Activated T-cell treated with anti-CD3 and anti-CD28 coated beads, Interleukin-2, amount 50 U/mL, for 72 hours (primary cell): ENCODE results near the gene SKAP1. TPM values are rescaled to one million over a fixed set of nuclear protein-coding genes. Genes with fewer than 3 reads are reported as not detected.

Experiments
- ATAC-seq, 2 donors: fragments of 150-1000 bp; cut with Tn5 transposase; replicated peaks in 1 of 2; 2 replicates each; pipeline ENCODE4 v1.10.0; 2021; ENCODE audit warnings: moderate library complexity in 2 of 2, mild to moderate bottlenecking in 1 of 2
- DNase-seq, 2 donors: peaks; one replicate each; pipeline ENCODE4 v3.0.0; 2021 to 2022; ENCODE audit warnings: mixed read lengths in 1 of 2
- H3K27ac Mint-ChIP-seq: one replicate; pipeline ENCODE4 v1.8.0; 2022; ENCODE audit warnings: mild to moderate bottlenecking, moderate library complexity, mixed read lengths
- H3K27me3 Mint-ChIP-seq: one replicate; pipeline ENCODE4 v1.8.0; 2022; ENCODE audit warnings: low read depth, mixed read lengths
- H3K36me3 Mint-ChIP-seq, 2 donors: one replicate each; pipeline ENCODE4 v1.8.0; 2022; ENCODE audit warnings: mixed read lengths in 2 of 2, mild to moderate bottlenecking in 1 of 2; ENCODE audit not compliant: insufficient read depth in 2 of 2
- H3K4me1 Mint-ChIP-seq: one replicate; pipeline ENCODE4 v1.8.0; 2022; ENCODE audit warnings: low read depth, mixed read lengths
- H3K4me3 Mint-ChIP-seq, 2 donors: one replicate each; pipeline ENCODE4 v1.8.0; 2022; ENCODE audit warnings: mild to moderate bottlenecking in 2 of 2, mixed read lengths in 2 of 2, moderate library complexity in 2 of 2
- H3K9me3 Mint-ChIP-seq, 2 donors: one replicate each; pipeline ENCODE4 v1.8.0; 2022; ENCODE audit warnings: mixed read lengths in 2 of 2
- total RNA-seq, 2 donors: library from RNA; stranded (reverse); gene quantifications; one replicate each; pipeline ENCODE4 v1.2.3, GENCODE V29; 2022

Gene SKAP1
- total RNA-seq, 2 donors from 2014 or later = 96.6 to 108 TPM

DNA sequence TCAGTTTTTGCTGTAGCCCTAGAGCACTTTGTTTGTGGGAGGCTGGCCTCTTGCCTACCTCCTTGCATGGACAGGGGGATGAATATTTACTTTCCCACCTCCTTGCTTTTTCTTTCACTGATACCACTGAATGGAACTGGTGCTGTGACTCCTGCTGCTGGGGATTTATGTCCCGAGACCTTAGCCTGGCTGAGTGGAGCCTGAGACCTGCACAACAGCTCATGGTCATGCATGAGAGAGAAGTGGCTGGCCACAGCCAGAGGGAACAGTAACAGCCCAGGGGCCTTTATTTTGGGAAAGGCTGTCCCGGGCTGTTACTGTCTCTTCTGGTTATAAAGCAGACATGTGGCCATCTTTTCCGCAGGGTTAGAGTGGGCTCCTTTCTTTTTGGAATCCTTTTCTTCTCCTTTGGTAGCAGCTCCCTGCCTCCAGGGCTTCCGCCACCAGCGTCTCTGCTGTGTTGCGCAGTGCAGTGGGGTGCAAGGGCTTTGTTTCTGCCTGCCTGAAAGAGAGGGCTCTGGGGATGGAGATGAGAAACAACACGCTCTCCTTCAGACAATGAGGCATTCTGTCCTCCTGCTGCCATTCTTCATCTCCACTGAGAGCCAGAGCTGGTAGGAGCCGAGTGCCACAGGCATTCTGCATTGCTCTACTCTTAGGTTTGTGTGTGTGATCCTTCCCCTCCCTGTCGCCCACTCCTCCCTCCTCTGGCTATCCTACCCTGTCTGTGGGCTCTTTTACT lies 307.9 kb downstream of the SKAP1 start:
- H3K36me3 Mint-ChIP-seq = peaks cover 0 to 17% of the 10 kb centered on the region in 2 donors
- H3K4me1 Mint-ChIP-seq = peaks cover 6% of the 10 kb centered on the region
- ATAC-seq (no peak), DNase-seq (no peak)
- no peak overlapping the region for H3K4me3 Mint-ChIP-seq
- H3K27me3 Mint-ChIP-seq = no peaks in the 10 kb centered on the region
- no peaks in the 10 kb centered on the region for H3K9me3 Mint-ChIP-seq
- no peak overlapping the region for H3K27ac Mint-ChIP-seq

DNA sequence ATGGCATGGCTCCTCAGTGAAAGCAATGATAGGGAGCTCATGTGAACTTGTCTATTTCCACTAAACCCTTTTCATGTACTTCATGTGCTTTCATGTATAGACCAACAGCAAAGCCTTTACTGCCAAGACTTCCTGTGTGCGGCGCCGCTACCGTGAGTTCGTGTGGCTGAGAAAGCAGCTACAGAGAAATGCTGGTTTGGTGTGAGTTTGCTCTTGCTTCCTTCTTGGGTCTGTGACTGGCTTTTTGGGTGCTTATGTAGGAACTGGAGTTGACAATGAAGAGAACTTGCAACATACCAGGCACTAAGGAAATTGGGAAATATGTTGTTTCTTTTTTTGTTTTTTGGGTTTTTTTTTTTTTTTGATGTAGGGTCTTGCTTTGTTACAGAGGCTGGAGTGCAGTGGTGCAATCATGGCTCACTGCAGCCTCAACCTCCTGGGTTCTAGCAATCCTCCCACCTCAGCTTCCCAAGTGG lies 316.8 kb downstream of the SKAP1 start:
- ATAC-seq (peak; percentile 71 to 78), DNase-seq (peak; percentile 42 to 52)
- Mint-ChIP-seq H3K36me3 (peaks cover 2 to 20% of the 10 kb centered on the region in 2 donors), H3K27ac (peak overlapping the region; percentile 79), H3K9me3 (peaks cover 0 to 5% of the 10 kb centered on the region in 2 donors), H3K4me1 (peaks cover 55% of the 10 kb centered on the region), H3K4me3 (peak overlapping the region; percentile 59 to 62), H3K27me3 (no peaks in the 10 kb centered on the region)

DNA sequence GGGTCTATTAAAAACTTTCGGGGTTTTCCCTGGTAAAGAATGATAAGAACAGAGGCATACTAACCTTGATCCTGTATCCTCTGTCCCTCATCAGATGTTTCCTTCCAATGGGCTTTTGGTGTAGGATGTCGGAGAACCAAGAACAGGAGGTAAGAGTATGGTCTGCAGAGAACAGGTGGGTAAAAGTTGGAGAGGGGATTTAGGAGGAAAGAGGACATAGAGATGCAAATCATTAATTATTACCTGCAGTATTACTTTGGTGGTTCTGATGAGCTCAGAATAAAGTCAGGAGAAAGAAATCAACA lies 318.1 kb downstream of the SKAP1 start:
- Mint-ChIP-seq H3K27ac (peak overlapping the region; percentile 79), H3K27me3 (no peaks in the 10 kb centered on the region), H3K36me3 (peaks cover 4 to 23% of the 10 kb centered on the region in 2 donors), H3K4me1 (peaks cover 64% of the 10 kb centered on the region), H3K9me3 (peaks cover 0 to 5% of the 10 kb centered on the region in 2 donors), H3K4me3 (peak overlapping the region; percentile 66 to 99)
- DNase-seq (no peak), ATAC-seq (no peak)

DNA sequence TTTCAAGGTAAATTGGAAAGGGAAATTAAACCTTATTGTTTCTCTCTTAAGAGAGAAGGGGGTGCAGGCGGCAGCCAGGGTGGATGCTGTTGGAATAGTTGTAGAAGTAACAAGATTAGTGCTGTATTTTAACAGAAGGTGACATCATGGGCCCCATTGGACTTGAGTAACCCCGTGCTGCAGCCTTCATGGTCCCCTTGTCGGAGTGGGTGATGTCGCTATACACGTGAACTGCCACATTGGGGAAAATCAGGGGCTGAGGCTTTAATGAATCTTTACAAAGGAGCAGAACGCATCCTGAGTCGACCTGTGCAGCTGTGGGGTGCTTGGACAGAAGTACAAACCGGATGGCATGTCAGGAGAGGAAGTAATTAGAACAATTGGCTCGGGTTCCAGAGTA lies 319.3 kb downstream of the SKAP1 start:
- peak overlapping the region; percentile 79 for H3K27ac Mint-ChIP-seq
- H3K4me1 Mint-ChIP-seq = peaks cover 71% of the 10 kb centered on the region
- no peak for ATAC-seq
- peaks cover 4 to 22% of the 10 kb centered on the region in 2 donors for H3K36me3 Mint-ChIP-seq
- H3K4me3 Mint-ChIP-seq = peak overlapping the region; percentile 66 to 99
- no peak for DNase-seq
- peaks cover 0 to 5% of the 10 kb centered on the region in 2 donors for H3K9me3 Mint-ChIP-seq
- no peaks in the 10 kb centered on the region for H3K27me3 Mint-ChIP-seq

DNA sequence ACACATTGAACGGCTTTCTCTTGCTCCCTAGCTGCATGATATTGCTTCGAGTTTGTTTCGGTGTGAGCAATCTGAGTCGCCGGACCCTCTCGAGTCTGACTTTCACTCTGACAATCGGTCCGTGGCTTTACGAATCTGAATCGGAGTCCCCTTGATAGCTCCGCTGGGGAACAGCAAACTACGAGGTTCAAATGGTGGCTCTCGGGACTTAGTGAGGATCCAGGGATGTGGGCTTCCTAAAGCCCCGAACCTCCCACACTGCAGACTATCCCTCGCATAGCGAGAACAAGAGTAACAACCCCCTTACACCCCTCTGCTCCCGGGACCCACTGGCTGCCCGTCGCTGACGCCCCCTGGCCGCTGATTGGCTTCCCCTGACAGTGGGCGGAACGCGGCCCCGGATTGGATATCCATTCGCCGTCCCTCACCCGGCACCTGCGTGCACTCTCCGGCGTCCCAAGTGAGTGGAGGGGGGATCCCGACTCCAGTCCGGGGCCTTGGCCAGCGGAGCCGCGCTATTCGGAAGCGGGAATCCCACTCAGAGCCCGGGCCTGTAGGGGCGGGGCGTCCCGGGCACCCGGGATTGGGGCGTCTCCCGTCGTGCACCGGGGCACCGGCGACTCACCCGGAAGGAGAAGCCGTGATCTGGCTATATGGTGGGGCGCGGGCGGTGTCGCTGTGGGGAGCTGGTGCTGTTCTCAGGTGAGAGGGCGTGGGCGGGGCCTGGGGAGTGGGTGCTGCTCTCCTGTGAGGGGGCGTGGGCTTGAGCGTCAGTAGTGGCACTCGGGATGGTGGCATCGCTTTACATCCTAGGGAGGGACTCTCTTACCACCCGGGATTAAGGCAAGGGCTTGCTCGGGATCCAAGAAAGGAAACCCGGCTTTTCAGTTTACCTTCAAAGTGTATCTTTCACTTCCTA lies 322.6 kb downstream of the SKAP1 start, which contains the start of gene SNX11:
Gene SNX11 (plus strand): TSS at position 630 of the 919 bp plus-strand sequence. CDS start 4,278 bp downstream, outside the sequence.
- ATAC-seq (peak; percentile 92 to 93), DNase-seq (peak; percentile 95 to 97)
- Mint-ChIP-seq H3K9me3 (peaks cover 5 to 8% of the 10 kb centered on the region in 2 donors), H3K36me3 (peaks cover 10 to 16% of the 10 kb centered on the region in 2 donors), H3K27me3 (no peaks in the 10 kb centered on the region), H3K4me1 (peaks cover 72% of the 10 kb centered on the region), H3K27ac (peak within 1 kb of the TSS; percentile 99), H3K4me3 (peak within 1 kb of the TSS; percentile 98 to 99)

DNA sequence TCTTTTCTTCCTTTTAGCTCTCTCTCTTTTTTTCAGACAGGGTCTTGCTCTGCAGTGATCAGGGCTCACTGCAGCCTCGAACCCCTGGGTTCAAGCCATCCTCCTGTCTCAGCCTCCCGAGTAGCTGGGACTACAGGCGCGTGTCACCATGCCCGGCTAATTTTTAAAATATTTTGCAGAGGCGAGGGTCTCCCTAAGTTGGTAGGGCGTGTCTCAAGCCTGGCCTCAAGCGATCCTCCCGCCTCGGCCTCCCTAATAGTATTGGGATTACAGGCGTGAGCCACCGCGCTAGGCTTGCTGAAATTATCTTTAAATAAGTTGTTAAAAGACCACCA lies 323.2 kb downstream of the SKAP1 start:
- Mint-ChIP-seq H3K27me3 (no peaks in the 10 kb centered on the region), H3K27ac (peak overlapping the region; percentile 99), H3K9me3 (peaks cover 4 to 5% of the 10 kb centered on the region in 2 donors), H3K4me1 (peaks cover 72% of the 10 kb centered on the region), H3K4me3 (peak overlapping the region; percentile 98 to 99), H3K36me3 (peaks cover 7 to 10% of the 10 kb centered on the region in 2 donors)
- no peak for DNase-seq
- ATAC-seq = no peak

DNA sequence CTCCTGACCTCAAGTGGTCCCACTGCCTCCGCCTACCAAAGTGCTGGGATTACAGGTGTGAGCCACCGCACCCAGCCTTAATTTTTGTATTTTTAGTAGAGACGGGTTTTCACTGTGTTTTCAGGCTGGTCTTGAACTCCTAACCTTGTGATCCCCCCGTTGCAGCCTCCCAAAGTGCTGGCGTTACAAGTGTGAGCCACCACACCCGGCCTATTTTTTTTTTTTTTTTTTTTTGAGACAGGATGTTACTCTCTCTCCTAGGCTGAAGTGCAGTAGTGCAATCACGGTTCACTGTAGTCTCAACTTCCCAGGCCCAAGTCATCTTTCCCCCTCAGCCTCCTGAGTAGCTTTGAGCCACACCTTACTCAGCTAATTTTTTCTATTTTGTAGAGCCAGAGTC lies 325.6 kb downstream of the SKAP1 start:
- DNase-seq (no peak), ATAC-seq (no peak)
- Mint-ChIP-seq H3K4me1 (peaks cover 72% of the 10 kb centered on the region), H3K27ac (no peak overlapping the region), H3K9me3 (peaks cover 3 to 5% of the 10 kb centered on the region in 2 donors), H3K4me3 (peak overlapping the region in 1 of 2 donors; percentile 38), H3K27me3 (no peaks in the 10 kb centered on the region), H3K36me3 (peaks cover 7 to 9% of the 10 kb centered on the region in 2 donors)

DNA sequence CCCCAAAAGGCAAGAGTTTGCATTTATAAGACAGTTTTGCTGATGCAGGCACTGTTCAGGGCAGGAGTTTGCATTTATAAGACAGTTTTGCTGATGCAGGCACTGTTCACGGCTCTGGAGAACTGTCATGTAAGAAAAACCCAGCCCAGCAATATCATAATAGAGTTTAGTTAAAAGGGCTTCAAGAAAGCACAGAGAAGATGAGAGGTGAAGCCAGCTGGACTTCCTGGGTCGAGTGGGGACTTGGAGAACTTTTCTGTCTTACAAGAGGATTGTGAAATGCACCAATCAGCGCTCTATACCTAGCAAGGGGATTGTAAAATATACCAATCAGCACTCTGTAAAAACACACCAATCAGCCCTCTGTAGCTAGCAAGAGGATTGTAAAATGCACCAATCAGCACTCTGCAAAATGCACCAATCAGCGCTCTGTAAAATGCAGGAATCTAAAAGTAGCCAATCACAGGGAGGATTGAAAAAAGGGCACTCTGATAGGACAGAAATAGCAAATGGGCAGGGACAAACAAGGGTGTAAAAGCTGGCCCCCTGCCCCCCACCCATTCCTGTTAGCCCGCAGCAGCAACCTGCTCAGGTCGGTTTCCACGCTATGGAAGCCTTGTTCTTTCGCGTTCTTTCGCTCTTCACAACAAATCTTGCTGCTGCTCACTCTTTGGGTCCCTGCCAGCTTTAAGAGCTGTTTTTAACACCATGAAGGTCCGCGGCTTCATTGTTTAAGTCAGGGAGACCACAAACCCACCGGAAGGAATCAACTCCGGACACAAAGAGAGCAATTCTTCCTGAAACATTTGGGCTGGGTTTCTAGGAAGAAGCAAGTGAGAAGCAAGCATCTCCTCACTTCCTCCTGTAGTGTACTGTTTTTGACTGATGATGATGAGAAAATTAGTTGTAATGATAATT lies 327.0 kb downstream of the SKAP1 start:
- ATAC-seq (no peak), DNase-seq (peak; percentile 17 to 36)
- peak overlapping the region; percentile 32 to 64 for H3K4me3 Mint-ChIP-seq
- H3K27me3 Mint-ChIP-seq = no peaks in the 10 kb centered on the region
- H3K4me1 Mint-ChIP-seq = peaks cover 64% of the 10 kb centered on the region
- H3K9me3 Mint-ChIP-seq = peaks cover 3 to 5% of the 10 kb centered on the region in 2 donors
- H3K36me3 Mint-ChIP-seq = peaks cover 8 to 10% of the 10 kb centered on the region in 2 donors
- H3K27ac Mint-ChIP-seq = no peak overlapping the region

DNA sequence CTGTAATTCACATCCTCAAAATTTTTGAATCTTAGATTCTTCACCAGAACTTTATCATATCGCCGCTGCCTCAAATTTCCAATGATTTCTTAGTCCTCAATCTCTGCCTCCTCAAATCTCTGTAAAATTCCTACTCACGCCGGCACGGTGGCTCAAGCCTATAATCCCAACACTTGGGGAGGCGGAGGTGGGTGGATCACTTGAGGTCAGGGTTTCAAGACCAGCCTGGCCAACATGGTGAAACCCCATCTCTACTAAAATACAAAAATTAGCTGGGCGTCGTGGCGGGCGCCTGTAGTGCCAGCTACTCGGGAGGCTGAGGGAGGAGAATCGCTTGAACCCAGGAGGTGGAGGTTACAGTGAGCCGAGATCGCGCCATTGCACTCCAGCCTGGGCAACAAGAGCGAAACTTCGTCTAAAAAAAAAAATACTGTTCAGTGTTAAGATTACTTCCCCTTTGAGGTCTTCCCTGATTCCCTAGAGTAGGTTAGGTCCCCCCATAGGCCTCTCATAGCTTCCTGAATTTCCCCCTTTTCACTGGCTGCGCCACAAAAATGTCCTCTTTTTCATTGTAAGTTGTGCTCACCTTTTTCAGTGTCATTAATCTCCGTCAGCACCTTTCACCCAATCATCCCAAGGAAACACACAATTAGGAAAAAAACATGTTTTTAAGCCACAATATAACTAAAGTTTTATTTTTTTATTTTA lies 327.8 kb downstream of the SKAP1 start:
- ATAC-seq = no peak
- Mint-ChIP-seq H3K27ac (peak overlapping the region; percentile 77), H3K9me3 (peaks cover 3 to 5% of the 10 kb centered on the region in 2 donors), H3K4me3 (peak overlapping the region; percentile 74 to 100), H3K36me3 (peaks cover 7% of the 10 kb centered on the region in 2 donors), H3K27me3 (no peaks in the 10 kb centered on the region), H3K4me1 (peaks cover 59% of the 10 kb centered on the region)
- DNase-seq = no peak

DNA sequence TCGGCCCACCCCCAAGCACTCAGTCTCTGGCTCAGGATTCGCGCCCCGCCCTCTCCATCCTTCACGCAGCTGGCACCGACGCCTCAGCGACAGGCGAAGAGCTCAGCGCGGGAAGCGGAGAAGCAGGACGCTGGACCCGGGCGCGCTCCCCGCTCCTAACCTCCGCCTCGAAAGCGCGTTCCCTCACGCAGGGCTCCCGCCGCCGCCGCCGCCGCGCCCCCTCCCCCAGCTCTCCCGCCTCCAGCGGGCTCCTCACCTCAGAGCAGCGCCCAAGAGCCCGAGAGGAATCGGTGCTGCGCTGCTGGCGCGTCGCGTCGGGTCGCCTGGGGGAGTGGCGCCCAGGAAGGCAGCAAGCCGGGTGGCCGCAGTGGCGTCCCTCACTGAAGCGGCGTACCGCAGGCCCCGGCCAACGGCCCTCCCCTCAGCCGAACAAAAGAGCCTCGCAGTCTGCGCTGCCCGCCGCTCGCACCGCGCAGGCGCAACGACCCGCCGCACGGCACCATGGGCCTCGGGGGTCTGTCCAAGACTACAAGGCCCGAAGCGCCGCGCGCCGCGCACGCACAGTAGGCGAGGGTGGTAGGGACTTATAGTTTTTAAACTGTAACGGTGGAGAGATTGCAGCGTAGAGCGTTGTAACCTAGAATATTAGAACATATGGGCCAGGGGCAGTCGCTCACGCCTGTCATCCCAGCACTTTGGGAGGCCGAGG lies 328.8 kb downstream of the SKAP1 start, which contains the start of gene CBX1:
Gene CBX1 (minus strand): TSS at position 467 of the 709 bp plus-strand sequence. CDS start 24,474 bp downstream, outside the sequence.
- Mint-ChIP-seq H3K4me3 (peak within 1 kb of the TSS; percentile 91 to 100), H3K36me3 (peaks cover 7% of the 10 kb centered on the region in 2 donors), H3K9me3 (peaks cover 3 to 5% of the 10 kb centered on the region in 2 donors), H3K4me1 (peaks cover 54% of the 10 kb centered on the region), H3K27ac (peak within 1 kb of the TSS; percentile 77), H3K27me3 (no peaks in the 10 kb centered on the region)
- DNase-seq = peak; percentile 96 to 97
- ATAC-seq = peak; percentile 97

DNA sequence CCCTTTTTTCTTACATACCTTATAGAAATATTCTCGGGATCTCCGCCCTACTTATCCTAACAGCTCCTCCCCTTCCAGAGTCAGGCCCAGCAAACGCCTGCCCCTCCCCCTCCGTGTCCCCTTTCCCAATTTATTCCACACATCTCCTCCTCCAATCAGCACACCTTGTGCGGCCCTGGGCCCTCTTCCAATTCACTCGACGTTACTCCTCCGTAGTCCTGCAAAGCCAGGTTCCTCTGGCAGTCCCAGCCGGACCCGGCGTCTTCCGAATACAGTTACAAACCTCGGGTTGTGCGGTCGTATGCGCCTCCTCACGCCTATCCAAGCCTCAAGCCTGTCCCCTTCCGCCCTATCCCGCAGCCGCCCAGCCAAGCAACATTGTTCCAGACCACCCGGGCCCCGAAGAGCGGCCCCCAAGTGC lies 329.4 kb downstream of the SKAP1 start:
- Mint-ChIP-seq H3K27ac (no peak overlapping the region), H3K9me3 (peaks cover 3 to 5% of the 10 kb centered on the region in 2 donors), H3K36me3 (peaks cover 7% of the 10 kb centered on the region in 2 donors), H3K4me1 (peaks cover 58% of the 10 kb centered on the region), H3K27me3 (no peaks in the 10 kb centered on the region), H3K4me3 (peak overlapping the region; percentile 91 to 100)
- DNase-seq = no peak
- no peak for ATAC-seq
